A673 (cell line): ENCODE measurements around the gene CCDC106. TPM values are rescaled to one million over a fixed set of nuclear protein-coding genes. Genes with fewer than 3 reads are reported as not detected.
A peak's percentile ranks its signal among the peaks of the same experiment; 100 is the strongest.

Experiments
- BruUV-seq: library from RNA; stranded (reverse); fragments of 400-500 nt; replicated peaks from 2 replicates; lab custom pipeline; 2021; lab: Mats Ljungman, UMichigan
- CTCF ChIA-PET: fragments of 300-600 bp; sonication (Branson Sonifier 250); formaldehyde crosslinking; loops from one replicate; lab custom pipeline; 2022; ENCODE audit warnings: antibody characterized with exemption; lab: Charles Lee
- POLR2A ChIA-PET: fragments of 300-600 bp; sonication (Branson Sonifier 250); formaldehyde crosslinking; loops from one replicate; lab custom pipeline; 2022; ENCODE audit warnings: antibody characterized with exemption; ENCODE audit not compliant: low non-redundant PET; lab: Charles Lee
- DNase-seq: peaks from one replicate; pipeline ENCODE4 v3.0.0-alpha.2; 2015; ENCODE audit warnings: low spot score
- H3K27ac ChIP-seq: fragments of 200-600 bp; sonication (generic); 2 replicates; pipeline ENCODE4 v1.5.1; 2016; ENCODE audit warnings: mixed run types, low read depth, mild to moderate bottlenecking, mixed read lengths, antibody characterized with exemption, low read length; ENCODE audit not compliant: poor library complexity, severe bottlenecking
- H3K27me3 ChIP-seq: fragments of 200-600 bp; sonication (generic); replicated peaks from 2 replicates; pipeline ENCODE4 v1.6.1; 2017; ENCODE audit warnings: mixed run types, low read depth, mild to moderate bottlenecking, mixed read lengths, antibody characterized with exemption, low read length; ENCODE audit not compliant: insufficient read depth, poor library complexity
- H3K36me3 ChIP-seq: fragments of 200-600 bp; sonication (generic); 2 replicates; pipeline ENCODE4 v1.6.1; 2016; ENCODE audit warnings: mixed run types, mild to moderate bottlenecking, mixed read lengths, antibody characterized with exemption, low read length; ENCODE audit not compliant: insufficient read depth, poor library complexity, severe bottlenecking
- H3K4me1 ChIP-seq: fragments of 200-600 bp; sonication (generic); 2 replicates; pipeline ENCODE4 v1.6.1; 2017; ENCODE audit warnings: mixed run types, mild to moderate bottlenecking, mixed read lengths, antibody characterized with exemption, low read length; ENCODE audit not compliant: insufficient read depth, poor library complexity, severe bottlenecking
- H3K4me3 ChIP-seq: fragments of 200-600 bp; sonication (generic); 2 replicates; pipeline ENCODE4 v1.5.1; 2016; ENCODE audit warnings: low read depth, mixed run types, mild to moderate bottlenecking, mixed read lengths, low read length; ENCODE audit not compliant: poor library complexity, severe bottlenecking
- H3K9me3 ChIP-seq: fragments of 200-600 bp; sonication (generic); 2 replicates; pipeline ENCODE4 v1.6.1; 2016; ENCODE audit warnings: mixed run types, low read depth, mild to moderate bottlenecking, mixed read lengths, antibody characterized with exemption, low read length; ENCODE audit not compliant: poor library complexity, severe bottlenecking
- CTCF ChIP-seq: fragments of 300-800, 200-600 bp; sonication (generic); conservative IDR thresholded peaks from 2 replicates; pipeline ENCODE4 v1.5.1; 2017; ENCODE audit warnings: low read depth, mild to moderate bottlenecking, antibody characterized with exemption, low read length, moderate library complexity, mixed read lengths
- EZH2 ChIP-seq: fragments of 200-600 bp; sonication (generic); IDR thresholded peaks from 2 replicates; pipeline ENCODE4 v1.6.1; 2017; ENCODE audit warnings: borderline replicate concordance, low read depth, mild to moderate bottlenecking, mixed read lengths, antibody characterized with exemption, low read length; ENCODE audit not compliant: poor library complexity, severe bottlenecking
- intact Hi-C: fragments of 100-400 bp; cut with micrococcal nuclease; formaldehyde crosslinking; loops from one replicate; pipeline ENCODE4 v1.10.0; 2022; ENCODE audit not compliant: unreplicated experiment
- total RNA-seq: library from RNA; stranded (reverse); gene quantifications from 2 replicates; pipeline ENCODE4 v1.2.3, GENCODE V29; 2021

Gene CCDC106
- total RNA-seq, 1 experiment from 2014 or later: 41.5 TPM

DNA sequence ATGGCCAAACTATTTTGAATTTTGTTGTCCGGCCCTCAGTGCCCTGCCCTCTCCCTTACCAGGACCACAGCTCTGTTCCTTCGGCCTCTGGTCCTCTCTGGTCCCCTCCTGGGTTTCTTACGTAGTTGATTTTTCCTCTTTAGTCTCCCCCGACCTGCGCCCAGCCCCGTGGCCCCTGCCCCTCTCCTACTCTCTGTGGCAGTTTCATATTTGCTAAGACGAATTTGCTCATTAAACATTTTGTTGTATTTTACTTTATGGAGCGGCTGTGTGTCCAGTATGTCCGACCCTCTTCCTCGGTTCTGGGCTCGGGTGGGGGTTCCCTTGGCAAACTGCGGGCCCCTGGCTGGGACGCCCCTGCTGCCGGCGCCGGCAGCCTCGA lies 26.4 kb downstream of the CCDC106 start:
- intact Hi-C loops: loop anchor here (10.0 kb wide), 1 partner anchor 640 kb away; the partner anchor contains the start of gene ZSCAN5A
- Histone ChIP-seq H3K36me3 (peaks cover 36% of the 10 kb centered on the region), H3K9me3 (no peaks in the 10 kb centered on the region), H3K4me3 (peak overlapping the region; percentile 94), H3K4me1 (peaks cover 57% of the 10 kb centered on the region), H3K27me3 (no peaks in the 10 kb centered on the region), H3K27ac (peak overlapping the region; percentile 92)
- BruUV-seq: no TSS peak
- ChIA-PET CTCF (no interaction called here), POLR2A (no interaction called here)
- TF ChIP-seq EZH2 (no peak), CTCF (no peak)
- DNase-seq: no peak

- Histone ChIP-seq H3K36me3 (peaks cover 36% of the 10 kb centered on the region), H3K27ac (peak within 1 kb of the TSS; percentile 92), H3K4me3 (peak within 1 kb of the TSS; percentile 94), H3K4me1 (peaks cover 51% of the 10 kb centered on the region), H3K9me3 (no peaks in the 10 kb centered on the region), H3K27me3 (no peaks in the 10 kb centered on the region)
- DNase-seq: peak; percentile 99
- ChIA-PET POLR2A (no interaction called here), CTCF (no interaction called here)
- BruUV-seq: no TSS peak
- intact Hi-C loops: loop anchor here (10.0 kb wide), 1 partner anchor 640 kb away; the partner anchor contains the start of gene ZSCAN5A
- TF ChIP-seq CTCF (no peak), EZH2 (no peak)
Observed at GRCh38 chr19:55674841-55675660, 27.0 kb downstream of the CCDC106 start, which contains the start of gene EPN1. Gene EPN1 (plus strand): TSS chr19:55675226. CDS start chr19:55678628, 3,402 bp downstream.

DNA sequence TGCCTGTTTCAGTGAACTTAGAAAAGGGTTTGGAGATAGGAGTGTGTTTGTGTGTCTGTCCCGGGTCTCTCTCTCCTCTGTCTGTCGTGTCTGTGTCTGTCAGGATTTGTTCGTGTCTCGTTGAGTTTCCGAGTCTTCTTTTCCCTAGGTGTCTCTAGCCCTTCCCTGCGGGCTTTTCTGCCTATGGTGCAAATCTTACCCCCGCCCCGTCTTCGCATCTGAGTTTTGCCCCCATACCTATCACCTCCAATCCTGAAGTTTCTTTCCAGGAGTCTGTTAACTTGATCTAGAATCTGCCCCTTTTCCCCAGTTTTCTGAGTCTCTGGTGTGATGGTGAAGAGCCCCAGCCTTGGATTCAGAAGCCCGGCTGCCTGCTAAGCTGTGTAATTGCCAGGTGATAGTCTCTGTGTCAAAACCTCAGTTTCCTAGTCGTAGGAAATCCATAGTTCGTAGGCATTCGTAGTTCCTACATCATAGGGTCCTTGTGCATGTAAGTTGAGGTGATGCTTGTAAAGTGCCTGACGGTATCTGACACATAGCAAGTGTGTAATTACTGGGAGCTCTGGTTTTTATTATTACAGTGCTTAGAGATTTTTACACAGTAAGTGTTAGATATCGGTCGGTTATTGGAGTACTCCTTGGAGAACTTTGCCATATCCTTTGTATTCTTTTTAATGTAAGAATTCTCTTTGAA lies 27.8 kb downstream of the CCDC106 start:
- peak overlapping the region; percentile 94 for H3K4me3 ChIP-seq
- peaks cover 44% of the 10 kb centered on the region for H3K4me1 ChIP-seq
- no peaks in the 10 kb centered on the region for H3K9me3 ChIP-seq
- POLR2A ChIA-PET: no interaction called here
- H3K27ac ChIP-seq: peak overlapping the region; percentile 92
- CTCF ChIA-PET: no interaction called here
- TF ChIP-seq CTCF: no peak
- TF ChIP-seq EZH2: no peak
- DNase-seq: no peak
- H3K36me3 ChIP-seq: peaks cover 36% of the 10 kb centered on the region
- intact Hi-C loops: loop anchor here (10.0 kb wide), 1 partner anchor 639 kb away; the partner anchor contains the start of gene ZSCAN5A
- no TSS peak for BruUV-seq
- H3K27me3 ChIP-seq: no peaks in the 10 kb centered on the region
